ENCODE data around the gene PIP4K2B.
"Not testable (repeated sequence)": the region's sequence is repeated elsewhere in the genome, so short reads cannot be mapped to it uniquely, and the experiment has no call there.

Gene PIP4K2B

DNA sequence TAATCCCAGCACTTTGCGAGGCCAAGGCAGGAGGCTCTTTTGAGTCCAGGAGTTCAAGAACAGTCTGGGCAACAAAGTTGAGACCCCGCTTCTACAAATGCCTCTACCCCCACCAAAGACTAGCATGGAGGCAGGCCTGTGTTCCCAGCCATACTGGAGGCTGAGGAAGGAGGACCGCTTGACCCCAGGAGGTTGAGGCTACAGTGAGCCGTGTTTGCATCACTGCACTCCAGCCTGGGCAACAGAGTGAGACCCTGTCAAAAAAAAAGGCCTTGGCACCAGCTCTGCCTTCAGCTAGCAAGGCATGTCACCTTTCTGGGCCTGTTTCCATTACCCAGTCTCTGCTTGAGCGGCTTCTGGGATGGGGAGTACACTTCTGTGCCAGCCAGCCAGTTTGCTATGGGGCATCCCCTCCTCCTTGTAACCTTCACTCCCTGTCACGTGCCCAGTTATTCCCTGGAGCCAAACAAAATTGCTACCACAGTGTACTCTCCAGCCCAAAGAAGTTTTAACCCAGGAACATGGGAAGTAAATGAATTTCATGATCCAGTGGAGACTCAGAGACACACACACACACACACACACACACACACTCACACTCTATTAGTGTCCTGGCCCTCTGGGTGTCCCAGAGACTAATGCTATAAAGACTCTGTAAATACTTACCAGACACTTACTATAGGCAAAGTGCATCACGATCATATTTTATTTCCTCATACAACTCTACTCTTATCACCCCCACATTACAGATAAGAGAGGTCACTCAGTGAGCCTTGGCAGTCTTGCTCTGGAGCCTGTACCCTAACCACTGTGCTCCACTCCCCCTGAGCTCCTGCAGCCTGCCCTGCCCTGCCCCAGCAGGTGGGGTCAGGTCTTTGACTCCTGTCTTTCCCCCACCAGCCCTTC, 66.7 kb downstream of the PIP4K2B start:
- H3K4me3 ChIP-seq (ENCODE audit: low read length): no peak overlapping the region
- peaks cover 17% of the 10 kb centered on the region for H3K36me3 ChIP-seq (ENCODE audit: control insufficient read depth, insufficient read depth, low read length, severe bottlenecking)
- H3K9me3 ChIP-seq (ENCODE audit: control insufficient read depth, low read length): no peaks in the 10 kb centered on the region
- H3K27me3 ChIP-seq (replicated peaks; ENCODE audit: control insufficient read depth, insufficient read depth, low read length): no peaks in the 10 kb centered on the region
- DNase-seq (ENCODE audit: low read depth): no peak
- peak overlapping the region; percentile 47 for H3K9ac ChIP-seq (ENCODE audit: low read length)
- H3K4me1 ChIP-seq (ENCODE audit: control insufficient read depth, insufficient read depth, low read length): peaks cover 29% of the 10 kb centered on the region

DNA sequence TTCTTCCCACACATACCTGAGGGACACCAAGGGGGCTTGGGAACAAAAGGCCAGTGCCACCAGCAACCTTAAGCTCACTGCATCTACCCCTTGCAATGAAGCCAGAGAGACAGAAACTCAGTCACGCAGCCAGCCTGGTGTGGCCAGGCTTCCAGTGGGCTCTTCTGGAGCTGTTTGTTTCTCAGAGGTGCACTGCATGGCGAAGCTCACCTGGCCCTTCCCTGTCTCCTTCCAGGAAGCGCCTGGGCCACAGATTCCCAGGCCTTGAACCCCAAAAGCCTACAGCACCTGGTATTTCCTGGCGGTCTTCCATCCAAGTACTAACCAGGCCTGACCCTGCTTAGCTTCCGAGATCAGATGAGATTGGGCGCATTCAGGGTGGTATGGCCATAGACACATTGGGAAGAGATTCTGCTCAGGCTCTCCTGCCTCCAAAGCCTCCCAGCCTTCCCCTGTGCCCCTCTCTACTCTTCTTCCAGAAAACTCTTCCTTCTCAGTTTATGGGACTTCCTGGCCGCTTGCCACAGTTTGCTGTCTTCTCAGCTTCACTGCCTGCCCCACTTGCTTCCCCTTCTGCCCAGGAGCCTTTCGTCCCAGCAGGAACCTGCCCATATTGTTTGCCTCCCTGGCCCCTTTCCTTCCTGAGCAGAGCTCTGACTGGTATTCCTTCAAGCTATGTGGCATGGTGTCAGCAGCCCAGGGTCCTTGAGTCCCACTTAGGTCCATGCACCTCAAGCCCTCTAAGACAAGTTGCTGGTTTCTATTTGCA, 67.6 kb downstream of the PIP4K2B start:
- peaks cover 17% of the 10 kb centered on the region for H3K36me3 ChIP-seq (ENCODE audit: control insufficient read depth, insufficient read depth, low read length, severe bottlenecking)
- no peaks in the 10 kb centered on the region for H3K9me3 ChIP-seq (ENCODE audit: control insufficient read depth, low read length)
- H3K4me1 ChIP-seq (ENCODE audit: control insufficient read depth, insufficient read depth, low read length): peaks cover 29% of the 10 kb centered on the region
- no peaks in the 10 kb centered on the region for H3K27me3 ChIP-seq (replicated peaks; ENCODE audit: control insufficient read depth, insufficient read depth, low read length)
- H3K9ac ChIP-seq (ENCODE audit: low read length): peak overlapping the region; percentile 97
- H3K4me3 ChIP-seq (ENCODE audit: low read length): peak overlapping the region; percentile 96
- DNase-seq (ENCODE audit: low read depth): no peak

DNA sequence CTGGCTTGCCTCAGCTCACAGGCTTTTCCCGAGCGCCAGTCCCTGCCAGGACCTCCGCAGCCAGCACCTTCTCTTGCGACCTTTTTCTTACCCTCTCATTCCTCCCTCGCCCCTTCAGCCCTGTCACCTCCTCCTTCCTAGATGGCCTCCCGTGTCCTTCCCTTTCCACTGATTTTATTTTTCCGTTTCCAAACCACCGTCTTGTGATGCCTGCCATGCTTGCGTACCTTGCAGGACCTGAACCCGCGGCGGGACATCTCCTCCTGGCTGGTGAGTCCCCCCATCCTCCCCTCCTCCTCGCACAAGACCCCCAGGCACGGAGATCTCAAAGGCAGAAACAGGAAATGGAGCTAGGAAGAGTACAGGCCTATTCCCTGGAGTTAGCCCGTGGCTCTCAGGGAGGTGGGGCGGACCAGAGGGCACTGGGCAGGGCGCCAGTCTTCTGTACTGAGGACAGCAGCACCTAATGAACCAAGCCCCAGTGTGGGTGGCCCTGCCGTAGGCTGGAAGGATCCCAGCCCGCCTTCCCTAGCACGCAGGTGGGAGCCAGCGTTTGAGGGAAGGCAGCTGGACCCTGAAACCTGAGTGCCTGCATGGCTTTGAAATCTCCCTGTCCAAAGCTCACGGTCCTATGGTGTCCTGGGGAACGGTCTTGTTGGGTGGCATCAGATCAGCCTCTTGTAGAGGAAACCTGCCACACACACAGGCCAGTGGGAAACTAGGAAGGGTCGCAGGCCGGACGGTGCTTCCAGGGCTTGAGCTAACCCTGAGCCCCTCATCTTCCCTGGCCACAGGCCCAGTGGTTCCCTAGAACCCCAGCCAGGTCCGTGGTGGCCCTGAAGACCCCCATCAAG, 68.6 kb downstream of the PIP4K2B start:
- Histone ChIP-seq H3K27me3 (replicated peaks; ENCODE audit: control insufficient read depth, insufficient read depth, low read length) (no peaks in the 10 kb centered on the region), H3K4me3 (ENCODE audit: low read length) (peak overlapping the region; percentile 96), H3K36me3 (ENCODE audit: control insufficient read depth, insufficient read depth, low read length, severe bottlenecking) (peaks cover 17% of the 10 kb centered on the region), H3K9me3 (ENCODE audit: control insufficient read depth, low read length) (no peaks in the 10 kb centered on the region), H3K9ac (ENCODE audit: low read length) (peak overlapping the region; percentile 97), H3K4me1 (ENCODE audit: control insufficient read depth, insufficient read depth, low read length) (peaks cover 29% of the 10 kb centered on the region)
- DNase-seq (ENCODE audit: low read depth): peak; percentile 69

DNA sequence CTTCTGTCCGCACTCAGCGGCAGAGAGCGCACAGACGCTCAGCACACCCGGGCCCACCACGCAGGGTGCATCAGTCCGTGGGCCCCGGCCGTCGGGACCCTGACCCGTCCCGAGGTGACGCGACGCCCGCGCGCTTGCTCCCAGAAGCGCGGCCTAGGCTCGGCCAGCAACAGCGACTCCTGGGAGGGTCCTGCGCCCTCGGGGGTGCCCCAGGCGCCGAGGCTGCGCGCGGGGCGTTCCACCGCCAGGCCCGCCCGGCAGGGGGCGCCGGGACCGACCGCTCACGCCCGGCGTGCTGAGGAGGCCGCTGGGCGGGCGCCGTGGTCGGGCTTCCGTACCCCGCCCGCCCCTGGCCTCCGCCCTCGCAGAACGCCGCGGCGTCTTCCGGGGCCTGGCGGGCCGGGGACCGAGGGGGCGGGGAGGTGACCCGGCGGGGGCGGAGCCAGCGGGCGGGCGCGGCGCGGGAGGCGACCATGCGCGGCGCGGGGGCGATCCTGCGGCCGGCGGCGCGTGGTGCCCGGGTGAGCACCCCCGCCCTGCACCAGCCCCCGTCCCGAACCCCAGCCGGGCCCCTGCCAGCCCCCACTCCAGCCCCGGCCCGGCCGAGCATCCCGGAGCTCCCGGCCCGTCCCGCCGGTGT, 69.3 kb downstream of the PIP4K2B start, which contains the start of gene CISD3:
TSS of gene CISD3 (plus strand) at position 456 of the 640 bp plus-strand sequence. CDS start at position 474, 18 bp downstream.
- Histone ChIP-seq H3K4me1 (ENCODE audit: control insufficient read depth, insufficient read depth, low read length) (peaks cover 29% of the 10 kb centered on the region), H3K9ac (ENCODE audit: low read length) (peak within 1 kb of the TSS; percentile 97), H3K36me3 (ENCODE audit: control insufficient read depth, insufficient read depth, low read length, severe bottlenecking) (peaks cover 17% of the 10 kb centered on the region), H3K9me3 (ENCODE audit: control insufficient read depth, low read length) (no peaks in the 10 kb centered on the region), H3K4me3 (ENCODE audit: low read length) (peak within 1 kb of the TSS; percentile 96), H3K27me3 (replicated peaks; ENCODE audit: control insufficient read depth, insufficient read depth, low read length) (no peaks in the 10 kb centered on the region)
- DNase-seq (ENCODE audit: low read depth): peak; percentile 96

DNA sequence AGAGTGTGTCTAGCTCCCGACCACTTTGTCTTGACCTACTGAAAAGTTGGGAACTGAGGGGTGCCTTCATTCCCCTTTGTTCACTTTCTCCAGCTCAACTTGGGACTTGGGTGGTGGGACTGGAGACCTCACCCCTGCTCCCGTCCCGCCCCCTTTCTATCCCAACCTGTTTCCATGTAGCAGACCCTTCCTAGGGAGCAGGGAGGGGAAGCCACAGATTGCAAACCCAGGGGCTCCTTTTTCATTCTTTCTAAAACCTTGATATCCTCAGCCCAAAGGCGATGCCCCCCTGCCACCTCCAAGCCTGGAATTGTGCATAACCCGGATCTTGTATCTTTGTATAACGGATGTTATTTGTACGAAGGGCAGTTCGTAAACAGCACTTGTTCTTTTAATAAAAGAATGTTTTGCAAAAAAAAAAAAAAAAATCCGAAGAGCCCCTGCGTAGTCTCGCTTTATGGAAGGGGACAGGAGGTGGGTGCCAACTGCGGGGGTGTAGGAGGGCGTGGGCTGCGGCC, 69.9 kb downstream of the PIP4K2B start:
- Histone ChIP-seq H3K36me3 (ENCODE audit: control insufficient read depth, insufficient read depth, low read length, severe bottlenecking) (peaks cover 17% of the 10 kb centered on the region), H3K4me1 (ENCODE audit: control insufficient read depth, insufficient read depth, low read length) (peaks cover 29% of the 10 kb centered on the region), H3K4me3 (ENCODE audit: low read length) (peak overlapping the region; percentile 84), H3K9ac (ENCODE audit: low read length) (peak overlapping the region; percentile 93), H3K27me3 (replicated peaks; ENCODE audit: control insufficient read depth, insufficient read depth, low read length) (no peaks in the 10 kb centered on the region), H3K9me3 (ENCODE audit: control insufficient read depth, low read length) (no peaks in the 10 kb centered on the region)
- no peak for DNase-seq (ENCODE audit: low read depth)

DNA sequence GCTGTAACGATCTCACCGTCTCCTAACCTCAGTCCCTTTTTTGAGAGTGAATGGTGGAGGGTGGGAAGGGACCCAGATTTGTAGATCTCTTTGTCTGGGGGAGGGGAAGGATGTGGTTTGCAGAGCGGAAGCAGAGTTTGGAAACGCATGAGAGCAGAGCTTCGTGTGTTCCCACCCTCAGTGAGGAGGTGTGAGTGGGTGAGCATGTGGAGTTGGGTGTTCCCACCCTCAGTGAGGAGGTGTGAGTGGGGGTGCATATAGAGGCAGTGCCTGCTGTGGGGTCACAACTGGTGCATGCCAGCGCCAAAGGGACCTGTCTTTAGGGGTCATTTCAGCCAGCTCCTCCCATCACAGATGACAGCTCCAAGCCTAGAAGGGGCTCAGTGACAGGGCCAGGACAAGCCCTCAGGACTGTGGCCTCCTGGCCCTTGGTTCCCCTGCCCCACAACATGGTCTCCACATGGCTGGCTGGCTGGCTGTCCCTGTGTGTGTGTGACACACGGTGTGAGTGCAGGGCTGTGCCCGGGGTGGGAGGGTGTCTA, 71.0 kb downstream of the PIP4K2B start:
- no peak for DNase-seq (ENCODE audit: low read depth)
- Histone ChIP-seq H3K9me3 (ENCODE audit: control insufficient read depth, low read length) (no peaks in the 10 kb centered on the region), H3K9ac (ENCODE audit: low read length) (no peak overlapping the region), H3K4me3 (ENCODE audit: low read length) (no peak overlapping the region), H3K27me3 (replicated peaks; ENCODE audit: control insufficient read depth, insufficient read depth, low read length) (no peaks in the 10 kb centered on the region), H3K36me3 (ENCODE audit: control insufficient read depth, insufficient read depth, low read length, severe bottlenecking) (peaks cover 7% of the 10 kb centered on the region), H3K4me1 (ENCODE audit: control insufficient read depth, insufficient read depth, low read length) (peaks cover 29% of the 10 kb centered on the region)

DNA sequence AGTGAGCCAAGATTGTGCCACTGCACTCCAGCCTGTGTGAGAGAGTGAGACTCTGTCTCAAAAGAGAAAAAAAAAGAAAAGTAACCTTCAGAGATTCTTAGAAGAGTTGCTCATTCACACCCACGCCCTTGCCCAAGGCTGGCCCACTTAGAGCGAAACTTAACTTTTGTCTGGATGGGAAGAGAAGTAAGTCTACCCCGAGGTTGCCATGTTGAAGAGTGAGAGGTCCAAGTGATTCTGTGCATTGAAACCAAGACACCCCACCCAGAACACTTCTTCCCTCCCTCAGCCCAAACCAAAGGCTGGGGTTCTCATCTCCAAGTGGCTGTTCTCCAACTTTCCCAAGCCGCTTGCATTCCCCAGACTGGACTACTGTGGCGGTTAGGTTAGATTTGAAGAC, 71.6 kb downstream of the PIP4K2B start:
- Histone ChIP-seq H3K27me3 (replicated peaks; ENCODE audit: control insufficient read depth, insufficient read depth, low read length) (no peaks in the 10 kb centered on the region), H3K9ac (ENCODE audit: low read length) (no peak overlapping the region), H3K36me3 (ENCODE audit: control insufficient read depth, insufficient read depth, low read length, severe bottlenecking) (peaks cover 3% of the 10 kb centered on the region), H3K4me1 (ENCODE audit: control insufficient read depth, insufficient read depth, low read length) (peaks cover 25% of the 10 kb centered on the region), H3K9me3 (ENCODE audit: control insufficient read depth, low read length) (no peaks in the 10 kb centered on the region), H3K4me3 (ENCODE audit: low read length) (no peak overlapping the region)
- no peak for DNase-seq (ENCODE audit: low read depth)

DNA sequence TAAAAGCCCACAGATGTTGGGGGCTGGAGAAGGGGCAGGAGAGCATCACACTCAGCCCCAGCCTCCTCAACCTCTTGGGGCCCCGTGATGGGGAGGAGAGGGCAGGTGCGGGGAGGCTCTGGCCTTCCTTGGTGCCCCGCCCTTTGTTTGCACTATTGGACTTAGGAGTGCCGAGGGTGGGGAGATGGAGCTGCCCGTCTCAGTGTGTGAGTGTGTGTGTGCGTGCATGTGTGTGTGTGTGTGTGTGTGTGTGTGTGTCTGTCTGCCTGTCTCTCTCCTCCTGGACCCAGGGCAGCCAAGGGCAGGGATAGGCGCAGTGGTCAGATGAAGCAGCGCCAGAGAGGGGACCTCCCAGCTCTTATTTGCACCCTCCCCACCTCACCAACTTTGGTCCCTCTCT, 73.2 kb downstream of the PIP4K2B start:
- not testable (repeated sequence) for H3K9ac ChIP-seq (ENCODE audit: low read length); H3K4me1 ChIP-seq (ENCODE audit: control insufficient read depth, insufficient read depth, low read length); H3K36me3 ChIP-seq (ENCODE audit: control insufficient read depth, insufficient read depth, low read length, severe bottlenecking); H3K9me3 ChIP-seq (ENCODE audit: control insufficient read depth, low read length); H3K4me3 ChIP-seq (ENCODE audit: low read length); DNase-seq (ENCODE audit: low read depth); H3K27me3 ChIP-seq (replicated peaks; ENCODE audit: control insufficient read depth, insufficient read depth, low read length)

DNA sequence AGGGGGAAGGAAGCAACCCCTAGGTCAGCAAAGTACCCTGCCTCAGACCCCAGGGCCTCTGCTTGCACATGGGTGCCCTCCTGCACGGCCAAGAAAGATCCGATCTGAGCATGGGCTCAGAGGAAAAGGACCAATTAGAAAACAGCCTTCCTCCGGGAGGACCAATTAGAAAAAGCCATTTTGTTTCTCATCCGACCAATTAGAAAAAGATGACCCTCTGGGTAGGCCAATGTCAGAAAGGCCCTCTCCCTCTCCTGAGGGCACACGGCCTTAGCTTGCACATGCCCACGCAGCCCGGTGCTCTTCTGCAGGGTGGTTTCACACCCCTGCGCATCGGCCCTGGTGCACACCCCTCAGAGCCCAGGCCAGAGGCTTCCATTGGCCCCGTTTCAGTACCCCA, 74.3 kb downstream of the PIP4K2B start:
- Histone ChIP-seq H3K4me1 (ENCODE audit: control insufficient read depth, insufficient read depth, low read length) (peaks cover 5% of the 10 kb centered on the region), H3K9me3 (ENCODE audit: control insufficient read depth, low read length) (no peaks in the 10 kb centered on the region), H3K9ac (ENCODE audit: low read length) (no peak overlapping the region), H3K27me3 (replicated peaks; ENCODE audit: control insufficient read depth, insufficient read depth, low read length) (no peaks in the 10 kb centered on the region), H3K4me3 (ENCODE audit: low read length) (no peak overlapping the region), H3K36me3 (ENCODE audit: control insufficient read depth, insufficient read depth, low read length, severe bottlenecking) (peaks cover 16% of the 10 kb centered on the region)
- no peak for DNase-seq (ENCODE audit: low read depth)

DNA sequence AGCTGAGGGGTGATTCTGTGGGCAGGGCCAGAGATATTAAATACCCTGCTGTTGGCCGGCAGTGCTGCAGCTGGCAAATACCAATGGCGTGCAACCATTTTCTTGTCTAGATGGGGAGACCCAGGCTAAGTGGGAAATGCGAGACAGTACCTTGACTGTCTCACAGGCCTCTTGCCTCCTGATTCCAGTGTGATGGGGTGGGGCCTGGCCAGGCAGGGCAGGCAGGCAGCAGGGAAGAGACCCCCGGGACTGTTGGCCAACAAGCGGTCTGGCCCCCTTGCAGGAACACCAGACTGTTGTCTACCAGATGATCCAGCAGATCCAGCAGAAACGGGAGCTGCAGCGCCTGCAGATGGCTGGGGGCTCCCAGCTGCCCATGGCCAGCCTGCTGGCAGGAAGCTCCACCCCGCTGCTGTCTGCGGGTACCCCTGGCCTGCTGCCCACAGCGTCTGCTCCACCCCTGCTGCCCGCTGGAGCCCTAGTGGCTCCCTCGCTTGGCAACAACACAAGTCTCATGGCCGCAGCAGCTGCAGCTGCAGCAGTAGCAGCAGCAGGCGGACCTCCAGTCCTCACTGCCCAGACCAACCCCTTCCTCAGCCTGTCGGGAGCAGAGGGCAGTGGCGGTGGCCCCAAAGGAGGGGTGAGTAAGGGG, 74.9 kb downstream of the PIP4K2B start:
- H3K36me3 ChIP-seq (ENCODE audit: control insufficient read depth, insufficient read depth, low read length, severe bottlenecking): peaks cover 16% of the 10 kb centered on the region
- no peak overlapping the region for H3K4me3 ChIP-seq (ENCODE audit: low read length)
- no peak for DNase-seq (ENCODE audit: low read depth)

More for the DNA sequence above, 74.9 kb downstream of the PIP4K2B start:
- H3K9me3 ChIP-seq (ENCODE audit: control insufficient read depth, low read length): no peaks in the 10 kb centered on the region
- no peak overlapping the region for H3K9ac ChIP-seq (ENCODE audit: low read length)
- no peaks in the 10 kb centered on the region for H3K27me3 ChIP-seq (replicated peaks; ENCODE audit: control insufficient read depth, insufficient read depth, low read length)
- peaks cover 5% of the 10 kb centered on the region for H3K4me1 ChIP-seq (ENCODE audit: control insufficient read depth, insufficient read depth, low read length)

Data from adipocyte (in vitro differentiated cells).